Kidney (tissue), 14 donors: Measurements from ENCODE around the gene ST8SIA5. TPM values are rescaled to one million over a fixed set of nuclear protein-coding genes. Genes with fewer than 3 reads are reported as not detected.

ENCODE experiments used
- DNase-seq, 5 donors: peaks; one replicate each; pipeline ENCODE4 v3.0.0-alpha.2; 2013 to 2020
- FAIRE-seq: peaks from 2 replicates; lab custom pipeline; 2012; peaks lifted over from hg19 to GRCh38; lab: Jason Lieb, UNC
- H3K27ac ChIP-seq, 2 donors: one replicate each; pipeline ENCODE4 v1.7.0; 2013; ENCODE audit warnings: low read depth in 2 of 2, low read length in 2 of 2, inconsistent platforms in 1 of 2
- H3K27me3 ChIP-seq: one replicate; pipeline ENCODE4 v1.7.1; 2013; ENCODE audit warnings: low read length, inconsistent platforms; ENCODE audit not compliant: control insufficient read depth, insufficient read depth
- H3K36me3 ChIP-seq, 3 donors: one replicate each; pipeline versions ENCODE4 v1.7.0 to v1.7.1; 2013; ENCODE audit warnings: low read length in 3 of 3, control low read depth in 1 of 3, inconsistent platforms in 1 of 3; ENCODE audit not compliant: insufficient read depth in 3 of 3, control insufficient read depth in 2 of 3
- H3K4me1 ChIP-seq, 3 donors: one replicate each; pipeline versions ENCODE4 v1.7.0 to v1.7.1; 2013; ENCODE audit warnings: low read length in 3 of 3, inconsistent platforms in 1 of 3, low read depth in 1 of 3; ENCODE audit not compliant: control insufficient read depth in 2 of 3, insufficient read depth in 2 of 3
- H3K4me3 ChIP-seq, 3 donors: one replicate each; pipeline versions ENCODE4 v1.7.0 to v1.8.1; 2013; ENCODE audit warnings: low read length in 3 of 3, control low read depth in 1 of 3, inconsistent platforms in 1 of 3
- H3K9ac ChIP-seq, 3 donors: one replicate each; pipeline versions ENCODE4 v1.7.0 to v1.7.1; 2013; ENCODE audit warnings: low read length in 3 of 3, control low read depth in 1 of 3, inconsistent platforms in 1 of 3
- H3K9me3 ChIP-seq, 3 donors: one replicate each; pipeline versions ENCODE4 v1.7.0 to v1.7.1; 2013; ENCODE audit warnings: low read length in 3 of 3, control low read depth in 1 of 3, inconsistent platforms in 1 of 3; ENCODE audit not compliant: control insufficient read depth in 2 of 3, insufficient read depth in 1 of 3
- intact Hi-C: fragments of 100-400 bp; cut with DNase I; formaldehyde crosslinking; loops from one replicate; pipeline ENCODE4 v1.11.1; 2022
- polyA plus RNA-seq: library from polyadenylated mRNA; stranded (reverse); fragments of 350-450 nt; fragmentation: Illumina TruSeq; extraction: RNeasy Lipid Tissue Mini Kit (QIAGEN cat#74804); gene quantifications from one replicate; pipeline ENCODE4 v1.2.3, GENCODE V29; 2014; ENCODE audit warnings: low read depth, low replicate concordance; ENCODE audit not compliant: insufficient read depth
- total RNA-seq: library from RNA; stranded (reverse); fragmentation: NEBNext Ultra II Directional; extraction: Animal tissue kit (Norgen Biotek cat#: 25700); gene quantifications from one replicate; pipeline ENCODE4 v1.2.1, GENCODE V29; 2021
- TF ChIP-seq, protein P1 (sequence below): IDR thresholded peaks from 3 replicates; pipeline ENCODE4 v1.5.1; 2012; ENCODE audit warnings: mild to moderate bottlenecking, moderate library complexity, borderline replicate concordance; ENCODE audit not compliant: insufficient read depth; ENCODE audit errors: extremely low read depth
- donor health status: control.
- donor health status: control.
- donor health status: control.
- donor health status: control.
- donor health status: control.
- donor health status: DM: yes; HTN: yes; CAD: no.
- donor health status: Normal renal cell carcinoma (clear cell type).

The ST8SIA5 gene
- total and polyA plus RNA-seq, 2 donors from 2014 or later, result 1.4 to 2.7 TPM

DNA sequence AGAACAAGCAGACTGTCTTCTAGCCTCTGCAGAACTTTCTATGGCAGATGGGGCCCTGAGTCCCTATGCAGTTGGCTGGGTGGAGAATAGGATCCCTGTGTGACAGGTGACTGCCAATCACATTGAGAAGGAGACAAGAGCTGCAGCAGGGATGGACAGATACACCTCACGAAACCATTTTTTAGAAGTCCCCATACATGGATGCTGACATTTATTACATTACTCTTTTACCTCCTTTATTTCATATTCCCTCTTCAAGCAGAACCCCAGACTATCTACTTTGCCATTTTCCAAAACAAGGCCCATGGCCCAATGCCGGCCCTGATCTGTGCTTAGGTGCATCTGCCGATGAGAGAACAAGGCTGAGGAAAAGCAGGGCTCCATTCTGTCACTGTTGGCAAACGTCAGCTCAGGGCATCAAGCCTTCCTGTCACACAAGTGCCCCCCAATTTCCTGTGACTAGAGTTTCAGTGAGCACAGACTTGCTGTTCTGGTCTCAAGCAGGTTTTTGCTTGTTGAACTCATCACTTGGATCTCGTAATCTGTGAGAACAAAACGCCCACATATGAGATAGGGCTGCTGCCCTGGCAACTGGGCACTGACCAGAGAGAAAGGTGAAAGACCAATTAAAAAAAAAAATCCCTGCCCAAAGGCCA lies 135.6 kb downstream of the ST8SIA5 start:
- peak in 2 of 5 donors; percentile 12 to 24 for DNase-seq
- Histone ChIP-seq H3K36me3 (no peaks in the 10 kb centered on the region), H3K4me3 (no peak overlapping the region), H3K27me3 (no peaks in the 10 kb centered on the region), H3K27ac (no peak overlapping the region), H3K4me1 (peaks cover 0 to 3% (median 0%) of the 10 kb centered on the region in 3 donors), H3K9ac (no peak overlapping the region), H3K9me3 (no peaks in the 10 kb centered on the region)
- intact Hi-C loops, result no loop called here
- TF ChIP-seq, protein P1, sequence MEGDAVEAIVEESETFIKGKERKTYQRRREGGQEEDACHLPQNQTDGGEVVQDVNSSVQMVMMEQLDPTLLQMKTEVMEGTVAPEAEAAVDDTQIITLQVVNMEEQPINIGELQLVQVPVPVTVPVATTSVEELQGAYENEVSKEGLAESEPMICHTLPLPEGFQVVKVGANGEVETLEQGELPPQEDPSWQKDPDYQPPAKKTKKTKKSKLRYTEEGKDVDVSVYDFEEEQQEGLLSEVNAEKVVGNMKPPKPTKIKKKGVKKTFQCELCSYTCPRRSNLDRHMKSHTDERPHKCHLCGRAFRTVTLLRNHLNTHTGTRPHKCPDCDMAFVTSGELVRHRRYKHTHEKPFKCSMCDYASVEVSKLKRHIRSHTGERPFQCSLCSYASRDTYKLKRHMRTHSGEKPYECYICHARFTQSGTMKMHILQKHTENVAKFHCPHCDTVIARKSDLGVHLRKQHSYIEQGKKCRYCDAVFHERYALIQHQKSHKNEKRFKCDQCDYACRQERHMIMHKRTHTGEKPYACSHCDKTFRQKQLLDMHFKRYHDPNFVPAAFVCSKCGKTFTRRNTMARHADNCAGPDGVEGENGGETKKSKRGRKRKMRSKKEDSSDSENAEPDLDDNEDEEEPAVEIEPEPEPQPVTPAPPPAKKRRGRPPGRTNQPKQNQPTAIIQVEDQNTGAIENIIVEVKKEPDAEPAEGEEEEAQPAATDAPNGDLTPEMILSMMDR, result no peak
- FAIRE-seq, result no peak

DNA sequence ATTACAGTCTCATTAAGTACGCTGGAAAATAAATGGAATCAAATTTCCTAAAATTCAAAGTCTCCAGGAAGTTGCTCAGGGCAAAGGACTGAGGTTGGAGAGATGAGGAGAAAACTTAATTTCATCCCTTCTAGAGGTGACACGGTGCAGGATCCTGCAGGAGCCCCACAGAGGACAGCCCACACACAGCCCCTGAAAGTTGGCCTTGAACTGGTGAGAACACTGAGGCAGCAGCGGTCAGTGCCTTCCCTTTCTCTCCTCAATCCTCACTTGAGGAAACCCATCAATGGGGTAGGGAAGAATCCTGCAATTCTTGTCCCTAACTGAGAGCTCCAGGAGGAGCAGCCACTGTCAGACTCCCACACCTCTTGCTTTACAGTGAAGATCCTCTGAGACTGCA lies 137.3 kb downstream of the ST8SIA5 start:
- Histone ChIP-seq H3K36me3 (no peaks in the 10 kb centered on the region), H3K4me1 (peaks cover 0 to 3% (median 0%) of the 10 kb centered on the region in 3 donors), H3K9me3 (no peaks in the 10 kb centered on the region), H3K9ac (no peak overlapping the region), H3K4me3 (no peak overlapping the region), H3K27me3 (no peaks in the 10 kb centered on the region), H3K27ac (no peak overlapping the region)
- no peak for FAIRE-seq
- no peak for DNase-seq
- intact Hi-C loops, result no loop called here
- TF ChIP-seq, protein P1, result no peak

Other genes starting within 250 kb of the ST8SIA5 start
- gene LOXHD1, start 99.8 kb downstream of the ST8SIA5 start, total RNA-seq, result 0.25 TPM
- gene LOXHD1, start 99.8 kb downstream of the ST8SIA5 start, polyA plus RNA-seq, result not detected
- gene PIAS2, start 160.5 kb upstream of the ST8SIA5 start, total RNA-seq, result 41.2 TPM
- 9.9 TPM for gene PIAS2, start 160.5 kb upstream of the ST8SIA5 start, polyA plus RNA-seq
- gene KATNAL2, start 160.5 kb upstream of the ST8SIA5 start, total RNA-seq, result 6.9 TPM
- 13.4 TPM for gene KATNAL2, start 160.5 kb upstream of the ST8SIA5 start, polyA plus RNA-seq